ENCODE data around the gene GOSR1.
"Not testable (repeated sequence)": the region's sequence is repeated elsewhere in the genome, so short reads cannot be mapped to it uniquely, and the experiment has no call there.

The GOSR1 gene

DNA sequence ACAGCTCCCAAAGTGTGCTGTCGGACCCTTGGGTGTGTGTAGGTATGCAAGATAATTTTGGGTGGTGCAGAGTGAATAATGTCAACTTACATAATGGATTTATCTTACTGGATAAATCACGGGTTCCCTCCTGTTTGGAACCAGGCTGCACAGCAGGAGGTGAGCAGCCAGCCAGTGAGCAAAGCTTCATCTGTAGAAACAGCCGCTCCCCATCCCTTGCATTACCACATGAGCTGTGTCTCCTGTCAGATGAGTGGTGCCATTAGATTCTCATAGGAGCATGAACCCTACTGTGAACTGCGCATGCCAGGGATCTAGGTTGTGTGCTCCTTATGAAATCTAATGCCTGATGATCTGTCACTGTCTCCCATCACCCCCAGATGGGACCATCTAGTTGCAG, 72.0 kb downstream of the GOSR1 start:
- not testable (repeated sequence) for DNase-seq

DNA sequence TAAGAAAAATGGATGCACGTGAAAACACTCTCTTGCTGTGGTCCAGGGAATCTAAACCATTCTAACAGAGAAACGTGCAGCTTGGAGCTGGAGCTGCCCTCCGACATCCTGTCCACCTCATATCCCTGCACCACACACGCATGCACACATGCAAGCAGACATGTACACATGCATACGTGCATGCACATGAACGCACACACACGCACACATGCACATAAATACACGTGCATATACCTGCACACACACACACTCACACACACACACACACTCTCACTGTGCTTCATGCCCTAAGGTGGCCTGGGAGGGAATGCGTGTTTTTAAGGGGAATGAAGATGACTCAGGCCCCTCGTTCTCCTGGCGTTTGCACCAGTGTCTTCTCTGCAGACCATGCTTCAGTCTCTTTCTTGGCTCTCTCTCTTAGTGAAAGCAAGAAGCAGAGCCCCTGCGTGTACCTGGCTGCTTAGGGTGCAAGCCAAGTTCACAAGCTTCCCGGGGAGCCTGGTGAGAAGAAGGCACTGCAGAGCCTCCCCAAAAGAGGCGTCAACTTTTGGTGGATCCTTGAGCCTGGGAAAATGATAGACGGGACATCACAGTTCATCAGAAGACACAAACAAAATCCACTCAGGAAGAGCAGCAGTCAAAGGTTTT, 72.8 kb downstream of the GOSR1 start:
- no peak for DNase-seq

DNA sequence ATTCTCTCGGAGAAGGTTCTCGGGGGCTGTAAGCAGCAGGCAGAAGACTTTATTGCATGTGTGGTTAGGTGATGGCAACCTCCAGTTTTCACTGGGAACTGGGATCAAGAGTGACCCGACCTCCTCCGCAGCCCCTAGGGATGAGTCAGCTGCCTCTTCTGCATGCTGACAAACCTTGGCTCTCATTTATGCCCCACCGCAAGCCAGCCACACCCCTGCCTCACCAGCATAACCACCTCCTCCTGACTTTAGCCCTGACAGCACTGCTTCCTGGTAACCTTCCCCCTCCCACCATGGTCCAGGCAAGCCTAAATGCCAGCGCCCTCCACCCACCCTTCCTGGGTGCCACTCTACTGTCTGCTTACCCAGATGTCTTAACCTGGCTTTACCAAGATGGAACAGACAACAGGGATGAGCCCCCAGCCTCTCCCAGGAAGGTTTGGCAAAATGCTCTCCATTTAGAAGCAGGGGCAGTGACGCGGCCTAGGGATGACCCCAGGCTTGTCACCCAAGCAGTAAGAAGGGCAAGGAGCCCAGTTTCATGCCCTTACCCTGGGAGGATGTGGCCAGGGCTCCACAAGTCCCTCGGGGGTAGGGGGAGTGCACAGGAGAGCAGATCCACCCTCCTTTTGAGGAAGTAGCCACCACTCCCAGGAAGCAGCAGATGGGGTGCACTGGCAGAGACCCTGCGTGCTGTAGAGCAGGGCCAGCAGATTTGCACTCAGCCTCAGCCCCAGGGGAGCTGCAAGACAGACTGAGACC, 73.5 kb downstream of the GOSR1 start:
- DNase-seq = no peak

DNA sequence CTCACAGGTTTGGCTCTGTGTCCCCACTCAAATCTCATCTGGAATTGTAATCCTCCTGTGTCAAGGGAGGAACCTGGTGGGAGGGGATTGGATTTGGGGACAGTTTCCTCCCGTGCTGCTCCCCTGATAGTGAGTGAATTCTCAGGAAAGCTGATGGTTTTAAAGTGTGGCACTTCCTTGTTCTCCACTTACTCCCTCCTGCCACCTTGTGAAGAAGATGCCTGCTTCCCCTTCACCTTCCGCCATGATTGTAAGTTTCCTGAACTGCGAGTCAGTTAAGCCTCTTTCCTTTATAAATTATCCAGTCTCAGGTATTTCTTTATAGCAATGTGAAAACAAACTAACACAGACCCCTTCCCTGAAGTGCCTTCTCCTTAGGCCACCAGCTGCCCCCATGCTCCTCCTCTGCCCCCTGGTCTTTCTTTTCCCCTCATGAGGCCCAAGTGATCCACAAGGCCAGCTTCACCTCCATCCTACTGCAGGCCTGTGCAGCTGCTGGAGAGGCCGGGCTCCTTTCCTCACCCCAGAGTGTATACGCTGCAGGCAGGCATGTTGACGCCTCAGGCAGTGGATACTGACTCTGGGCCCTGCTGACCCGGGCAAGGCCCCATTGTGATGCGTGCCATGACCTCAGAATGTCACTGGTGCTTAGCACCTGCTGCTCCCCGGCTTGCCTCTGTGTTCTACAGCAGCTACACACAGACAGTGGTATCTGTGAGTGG, 74.2 kb downstream of the GOSR1 start:
- not testable (repeated sequence) for DNase-seq

DNA sequence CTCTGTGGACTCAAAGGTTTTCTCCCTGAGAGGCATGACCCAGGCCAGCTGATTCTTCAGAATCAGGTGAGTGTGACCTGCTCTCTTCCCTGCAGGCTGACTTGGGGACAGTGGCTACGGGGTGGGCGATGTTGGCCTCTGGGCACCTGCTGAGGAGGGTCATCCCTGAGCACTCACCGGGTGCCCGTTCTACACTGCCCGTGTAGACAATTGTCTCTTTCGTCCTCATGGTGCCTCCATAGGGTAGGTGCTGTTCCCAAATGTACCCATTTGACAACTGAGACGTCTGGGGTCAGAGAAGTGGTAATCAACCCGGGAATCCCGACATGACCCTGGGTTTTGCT, 74.8 kb downstream of the GOSR1 start:
- DNase-seq = no peak

DNA sequence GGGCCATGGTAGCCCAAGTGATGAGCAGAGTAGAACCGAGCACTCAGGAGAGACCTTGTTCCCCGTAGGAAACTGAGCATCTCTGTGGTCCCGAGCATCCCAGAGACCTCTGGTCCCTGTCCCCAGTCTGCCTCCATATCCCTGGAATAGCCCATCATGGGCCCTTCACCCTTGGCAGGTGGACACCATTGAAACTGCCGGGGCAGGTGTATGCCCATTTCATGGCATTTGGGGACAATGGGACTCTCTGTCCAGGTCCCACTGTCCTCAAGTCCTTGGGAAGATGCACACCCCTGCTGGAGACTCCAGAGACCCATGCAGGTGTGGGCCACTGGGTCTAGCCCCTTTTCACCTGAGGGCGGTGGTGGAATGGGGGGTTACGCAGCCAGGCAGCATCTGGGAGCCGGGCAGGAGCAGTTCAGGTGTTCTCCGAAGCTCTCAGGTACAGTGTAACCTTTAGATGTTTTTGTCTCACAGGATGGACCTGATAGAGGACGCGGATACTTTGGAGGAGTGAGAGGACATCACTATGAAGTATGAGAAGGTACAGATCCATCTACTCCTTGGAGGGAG, 75.9 kb downstream of the GOSR1 start:
- DNase-seq = no peak

DNA sequence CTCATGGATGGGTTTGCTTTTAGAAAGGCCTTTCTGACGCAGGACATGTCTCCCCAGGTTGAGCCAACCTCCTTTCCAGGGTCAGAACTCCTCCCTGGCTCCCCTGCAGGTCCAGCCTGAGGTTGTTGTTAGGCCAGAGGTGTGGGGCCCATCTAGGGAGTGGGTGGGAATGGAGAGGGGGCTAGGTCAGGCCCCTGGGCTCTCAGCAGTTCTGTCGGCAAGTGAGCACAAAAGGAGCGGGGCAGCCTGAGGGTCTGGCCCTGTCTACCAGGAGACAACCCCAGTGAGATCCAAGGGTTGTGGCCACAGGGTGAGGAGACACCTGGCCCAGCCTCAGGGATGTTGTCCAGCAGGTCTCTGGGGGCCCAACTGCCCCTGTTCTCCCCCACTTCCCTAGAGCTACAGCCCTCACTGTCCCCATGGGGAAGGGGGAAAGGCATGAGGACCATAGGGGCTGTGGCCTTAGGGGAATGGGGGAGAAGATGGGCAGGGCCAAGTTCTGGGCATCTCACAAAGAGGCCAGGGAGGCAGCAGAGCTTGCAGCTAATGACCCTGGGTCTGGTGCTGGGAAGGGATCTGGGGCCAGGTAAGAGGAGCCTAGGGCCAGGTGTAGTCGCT, 76.7 kb downstream of the GOSR1 start:
- DNase-seq = not testable (repeated sequence)

DNA sequence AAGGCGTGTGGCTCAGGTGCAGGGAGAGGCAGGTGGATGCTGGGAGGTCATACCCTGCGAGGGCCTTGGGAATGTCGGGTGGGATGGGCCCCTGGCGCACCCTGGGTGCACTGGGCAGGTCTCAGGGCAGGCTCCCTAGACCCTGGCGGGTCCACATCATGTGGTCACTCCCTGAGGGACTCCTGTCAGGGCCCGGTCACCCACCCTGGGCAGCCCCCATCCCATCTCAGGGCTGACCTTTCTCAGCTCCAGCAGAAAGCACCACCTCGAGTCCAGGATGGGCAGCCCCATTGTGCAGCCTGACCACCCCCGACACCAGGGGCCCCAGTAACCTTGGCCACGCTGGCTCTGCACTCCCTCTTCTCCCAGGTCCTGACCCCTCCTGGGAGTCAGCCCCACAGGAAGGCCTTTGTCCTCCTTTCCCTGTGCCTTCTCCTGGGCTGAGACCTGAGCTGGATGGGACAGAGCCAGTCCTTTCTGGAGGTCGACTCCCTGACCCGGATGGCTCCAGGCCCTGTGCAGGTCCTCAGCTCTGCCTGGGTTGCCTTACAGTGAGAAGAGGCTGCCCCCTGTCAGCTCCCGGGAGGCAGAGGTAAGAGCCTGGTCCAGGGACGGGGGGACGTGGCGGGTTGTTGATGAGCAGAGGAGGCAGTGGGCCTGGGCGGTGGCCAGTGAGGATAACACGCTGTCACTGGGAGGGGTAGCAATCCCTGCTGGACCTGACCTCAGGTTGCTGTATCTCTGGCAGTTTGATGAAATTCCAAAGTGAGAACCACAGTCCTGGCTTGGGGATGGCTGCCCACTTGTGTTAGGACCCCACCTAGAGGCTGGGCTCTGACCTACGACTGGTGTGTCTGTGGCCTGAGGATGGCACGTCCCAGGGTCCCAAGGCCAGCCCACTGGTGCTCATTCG, 77.9 kb downstream of the GOSR1 start:
- no peak for DNase-seq

DNA sequence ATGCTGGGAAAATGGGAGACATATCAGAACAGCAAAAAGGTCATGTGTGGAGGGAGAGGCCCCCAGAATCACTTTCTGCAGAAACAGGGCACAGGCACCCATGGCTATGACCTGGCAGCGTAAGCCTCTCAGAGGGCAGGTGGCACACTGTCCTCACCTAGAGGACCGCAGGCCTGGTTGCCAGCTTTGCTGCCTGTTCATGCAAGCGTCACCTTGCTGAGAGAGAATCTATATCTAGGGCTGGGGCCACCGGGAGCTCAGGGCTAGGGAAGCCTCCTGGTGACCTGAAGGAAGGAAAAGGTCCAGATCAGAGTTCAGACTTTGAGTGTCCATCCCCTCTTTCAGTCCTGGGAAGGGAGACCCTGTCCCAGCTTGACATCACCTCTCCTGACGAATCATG, 78.7 kb downstream of the GOSR1 start:
- no peak for DNase-seq

DNA sequence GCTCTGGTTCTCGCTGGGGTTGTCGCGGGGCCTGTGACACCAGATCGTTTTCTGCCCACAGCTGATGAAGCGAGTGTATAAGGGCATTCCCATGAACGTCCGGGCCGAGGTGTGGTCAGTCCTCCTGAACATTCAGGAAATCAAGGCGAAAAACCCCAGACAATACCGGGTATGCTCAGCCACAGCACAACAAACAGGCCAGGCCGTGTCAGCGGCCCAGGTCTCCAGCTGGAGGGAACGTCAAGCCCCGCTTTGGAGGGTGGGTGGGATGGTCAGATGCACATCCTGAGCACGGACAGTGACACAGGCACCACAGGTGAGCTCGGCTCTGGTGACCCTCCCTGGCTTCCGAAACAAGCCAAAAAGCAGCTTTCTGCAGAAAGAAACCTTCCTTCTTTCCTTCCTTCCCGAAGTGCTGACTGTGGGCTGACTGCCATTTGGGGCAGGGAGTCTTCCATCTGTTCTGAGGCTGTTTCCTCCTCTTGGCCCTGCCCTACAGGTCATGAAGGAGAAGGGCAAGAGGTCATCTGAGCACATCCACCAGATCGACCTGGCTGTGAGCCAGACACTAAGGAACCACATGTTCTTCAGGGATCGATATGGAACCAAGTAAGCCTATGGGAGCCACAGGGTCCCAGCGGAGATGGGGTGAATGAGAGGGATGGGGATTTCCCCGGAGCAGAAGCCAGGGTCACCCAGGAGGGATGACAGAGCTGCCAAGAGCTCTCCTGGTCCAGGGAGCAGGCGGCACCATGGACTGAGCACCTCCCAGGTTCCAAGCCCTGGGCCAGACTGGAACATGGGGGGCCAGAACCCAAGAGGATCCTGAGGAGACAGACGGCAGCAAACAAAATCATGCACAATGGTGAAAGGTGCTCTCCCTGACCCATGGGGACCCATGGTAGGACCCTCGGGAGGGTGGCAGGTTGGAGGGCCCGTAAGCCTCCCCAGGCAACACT, 79.4 kb downstream of the GOSR1 start:
- no peak for DNase-seq

DNA sequence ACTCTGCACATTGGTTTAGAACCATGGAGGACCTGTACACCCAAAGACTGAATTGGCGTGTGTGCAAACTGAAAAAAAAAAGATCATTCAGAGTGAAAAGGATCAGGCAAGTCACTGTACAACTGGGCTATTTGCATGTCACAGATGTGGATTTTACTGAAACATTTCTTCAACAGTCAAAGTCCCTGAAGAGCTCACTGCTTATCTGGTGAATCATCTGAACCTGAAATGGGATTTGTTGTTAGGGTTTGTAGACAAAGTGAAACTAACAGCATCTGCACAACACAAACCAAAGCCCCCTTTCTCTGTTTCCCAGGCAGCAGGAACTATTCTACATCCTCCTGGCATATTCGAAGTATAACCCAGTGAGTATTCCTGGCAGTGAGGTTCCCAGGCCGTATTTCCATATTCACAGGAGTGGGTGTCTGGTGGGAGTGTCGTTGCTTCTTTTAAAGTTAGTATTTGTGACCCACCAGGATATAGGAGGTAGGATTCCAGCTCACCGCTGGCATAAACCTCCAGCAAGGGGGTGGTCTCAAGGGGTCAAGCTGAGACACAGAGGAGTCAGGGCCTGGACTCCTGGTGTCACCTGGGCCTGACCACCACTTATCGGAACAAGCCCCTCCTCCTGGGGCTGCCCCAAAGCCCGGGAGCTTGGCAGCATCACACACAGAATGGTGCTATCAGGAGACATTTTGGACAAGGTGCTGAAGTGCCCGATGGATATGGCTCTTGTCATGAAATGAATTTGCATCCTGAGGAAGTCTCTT, 80.9 kb downstream of the GOSR1 start:
- DNase-seq = no peak

DNA sequence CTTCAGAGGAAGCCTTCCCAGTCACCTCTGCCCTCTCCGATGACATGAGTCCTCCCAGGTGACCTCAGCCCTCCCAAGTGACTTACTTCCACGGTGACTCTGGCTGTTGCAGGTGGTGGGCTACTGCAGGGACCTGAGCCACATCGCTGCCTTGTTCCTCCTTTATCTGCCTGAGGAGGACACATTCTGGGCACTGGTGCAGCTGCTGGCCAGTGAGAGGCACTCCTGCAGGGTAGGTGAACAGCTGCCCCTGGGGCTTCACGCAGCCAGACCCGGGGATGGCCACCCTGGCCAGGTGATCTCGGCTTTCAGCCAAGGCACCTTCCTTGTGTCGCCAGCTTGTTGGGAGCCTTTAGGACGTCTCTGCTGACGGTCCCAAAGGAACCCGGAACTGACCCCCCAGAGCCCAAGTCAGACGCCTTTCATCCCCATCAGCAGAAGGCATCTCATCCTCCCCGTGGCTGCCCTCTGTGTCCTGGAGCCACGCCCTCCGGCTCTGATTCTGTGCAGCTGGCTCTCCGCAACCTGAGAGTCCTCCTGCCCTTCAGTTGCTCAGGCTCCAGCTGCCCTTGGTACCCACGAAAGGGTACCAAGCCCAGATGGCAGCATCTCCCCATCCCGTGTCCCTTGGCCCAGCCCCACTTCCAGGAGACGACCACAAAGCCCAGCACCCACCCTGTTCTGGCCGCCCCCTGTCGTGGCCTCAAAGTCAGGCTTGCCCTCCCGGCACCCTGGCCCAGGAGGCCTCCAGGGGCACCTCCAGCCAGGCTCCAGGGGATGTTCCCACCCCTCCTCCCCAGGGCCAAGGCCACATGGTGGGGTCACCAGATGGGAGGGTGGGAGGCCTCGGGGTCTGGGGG, 81.7 kb downstream of the GOSR1 start:
- no peak for DNase-seq

DNA sequence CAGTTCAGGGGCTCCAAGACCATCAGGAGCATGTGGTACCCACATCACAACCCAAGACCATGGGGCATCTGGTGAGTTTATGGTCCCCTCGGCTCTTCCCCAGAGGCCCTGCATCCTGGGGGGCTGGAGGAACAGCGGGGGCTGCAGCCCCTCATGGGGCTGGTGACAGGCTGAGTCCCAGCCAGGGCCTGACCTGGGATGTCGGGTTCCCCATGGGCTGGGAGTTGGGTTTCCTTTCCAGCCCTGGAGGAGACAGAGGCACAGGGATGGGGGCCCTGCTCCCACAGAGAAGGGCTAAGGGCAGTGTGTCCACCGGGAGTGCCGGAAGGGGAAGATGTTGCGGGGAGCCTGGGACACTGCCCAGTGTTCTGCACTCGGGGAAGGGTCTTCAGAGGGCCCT, 82.4 kb downstream of the GOSR1 start:
- DNase-seq = no peak

DNA sequence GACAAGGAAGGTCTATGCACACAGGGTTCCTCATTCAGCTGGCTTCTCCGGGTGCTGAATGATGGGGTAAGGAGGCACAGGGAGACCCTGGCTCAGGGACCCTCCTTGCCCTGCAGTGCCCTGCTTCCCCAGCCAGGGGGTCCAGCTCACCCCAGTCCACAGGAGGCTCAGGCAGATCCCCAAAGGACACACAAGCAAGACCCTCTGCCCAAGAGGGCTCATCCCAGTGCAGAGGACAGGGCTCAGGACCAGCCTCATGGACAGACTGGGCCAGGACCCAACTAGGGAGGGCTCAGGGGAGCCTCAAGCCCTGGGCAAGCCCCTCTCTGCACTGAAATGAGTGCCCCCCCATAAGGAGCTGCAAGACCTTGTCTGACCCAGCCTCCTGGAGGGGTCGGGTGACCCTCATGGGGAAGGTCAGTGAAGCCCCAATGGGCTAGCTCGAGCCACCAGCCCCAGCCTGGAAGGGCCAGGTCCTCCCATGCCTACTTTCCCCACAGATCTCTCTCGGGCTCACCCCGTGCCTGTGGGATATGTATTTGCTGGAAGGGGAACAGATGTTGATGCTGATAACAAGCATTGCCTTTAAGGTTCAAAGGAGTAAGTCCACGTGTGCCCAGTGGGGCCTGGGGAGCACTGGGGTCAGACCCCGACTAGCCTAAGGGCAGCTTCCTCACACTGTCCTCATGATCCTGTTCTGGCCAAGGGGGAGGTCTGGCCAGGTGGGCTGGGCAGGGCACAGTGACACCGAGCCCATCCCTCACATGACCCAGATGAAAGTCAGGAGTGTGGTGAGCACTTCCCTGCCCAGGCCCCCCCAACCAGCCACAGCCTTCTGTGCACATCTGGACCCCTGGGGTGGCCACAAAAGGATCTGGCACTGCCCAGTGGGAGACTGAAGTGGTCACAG, 83.2 kb downstream of the GOSR1 start:
- DNase-seq = not testable (repeated sequence)

DNA sequence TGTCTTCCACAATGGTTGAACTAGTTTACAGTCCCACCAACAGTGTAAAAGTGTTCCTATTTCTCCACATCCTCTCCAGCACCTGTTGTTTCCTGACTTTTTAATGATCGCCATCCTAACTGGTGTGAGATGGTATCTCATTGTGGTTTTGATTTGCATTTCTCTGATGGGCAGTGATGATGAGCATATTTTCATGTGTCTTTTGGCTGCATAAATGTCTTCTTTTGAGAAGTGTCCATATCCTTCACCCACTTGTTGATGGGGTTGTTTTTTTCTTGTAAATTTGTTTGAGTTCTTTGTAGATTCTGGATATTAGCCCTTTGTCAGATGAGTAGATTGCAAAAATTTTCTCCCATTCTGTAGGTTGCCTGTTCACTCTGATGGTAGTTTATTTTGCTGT, 84.6 kb downstream of the GOSR1 start:
- not testable (repeated sequence) for DNase-seq

DNA sequence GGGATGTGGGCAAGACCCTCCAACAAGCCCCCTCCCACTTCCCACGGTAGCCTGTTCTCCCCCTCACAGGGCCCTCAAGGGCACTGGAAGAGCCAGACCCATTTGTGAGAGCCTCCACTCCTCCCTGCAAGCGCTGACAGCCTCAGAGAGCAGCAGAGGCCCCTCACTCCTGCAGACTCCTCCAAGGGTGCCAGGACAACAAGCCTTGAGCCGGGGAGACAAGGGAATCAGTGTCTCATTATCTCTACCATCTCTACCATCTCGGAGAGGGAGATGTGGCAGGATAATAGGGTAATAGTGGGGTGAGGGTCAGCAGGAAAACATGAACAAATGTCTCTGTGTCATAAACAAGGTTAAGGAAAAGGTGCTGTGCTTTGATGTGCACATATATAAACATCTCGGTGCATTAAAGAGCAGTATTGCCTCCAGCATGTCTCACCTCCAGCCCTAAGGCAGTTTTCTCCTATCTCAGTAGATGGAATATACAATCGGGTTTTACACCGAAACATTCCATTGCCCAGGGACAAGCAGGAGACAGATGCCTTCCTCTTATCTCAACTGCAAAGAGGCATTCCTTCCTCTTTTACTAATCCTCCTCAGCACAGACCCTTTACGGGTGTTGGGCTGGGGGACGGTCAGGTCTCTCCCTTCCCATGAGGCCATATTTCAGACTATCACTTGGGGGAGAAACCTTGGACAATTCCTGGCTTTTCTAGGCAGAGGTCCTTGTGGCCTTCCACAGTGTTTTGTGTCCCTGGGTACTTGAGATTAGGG, 86.1 kb downstream of the GOSR1 start:
- not testable (repeated sequence) for DNase-seq

DNA sequence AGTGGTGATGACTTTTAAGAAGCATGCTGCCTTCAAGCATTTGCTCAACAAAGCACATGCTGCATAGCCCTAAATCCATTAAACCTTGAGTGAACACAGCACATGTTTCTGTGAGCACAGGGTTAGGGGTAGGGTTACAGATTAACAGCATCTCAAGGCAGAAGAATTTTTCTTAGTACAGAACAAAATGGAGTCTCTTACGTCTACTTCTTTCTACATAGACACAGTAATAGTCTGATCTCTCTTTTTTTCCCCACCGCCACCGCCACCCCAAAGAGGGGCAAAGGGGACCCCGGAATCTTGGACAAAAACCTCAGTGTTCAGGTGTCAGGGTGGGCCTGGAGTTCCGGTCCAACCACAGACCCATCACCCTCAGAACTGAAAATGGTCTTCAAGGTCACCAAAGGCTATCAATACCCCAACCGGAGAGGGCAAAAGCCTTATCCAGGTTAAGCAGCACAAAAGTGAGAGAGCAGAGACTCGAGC, 86.7 kb downstream of the GOSR1 start:
- not testable (repeated sequence) for DNase-seq
